Duodenal mucosa (tissue), 2 donors: ENCODE measurements around the gene TIFAB.

ENCODE experiments used
- H3K27ac ChIP-seq: one replicate; pipeline ENCODE4 v1.7.0; 2013; ENCODE audit warnings: low read depth, low read length
- H3K27me3 ChIP-seq, 2 donors: one replicate each; pipeline ENCODE4 v1.7.0; 2013; ENCODE audit warnings: low read length in 2 of 2, control low read depth in 1 of 2; ENCODE audit not compliant: insufficient read depth in 2 of 2, control insufficient read depth in 1 of 2
- H3K36me3 ChIP-seq, 2 donors: one replicate each; pipeline ENCODE4 v1.7.0; 2013; ENCODE audit warnings: low read length in 2 of 2, control low read depth in 1 of 2; ENCODE audit not compliant: insufficient read depth in 2 of 2, control insufficient read depth in 1 of 2
- H3K4me1 ChIP-seq, 2 donors: one replicate each; pipeline ENCODE4 v1.7.0; 2013; ENCODE audit warnings: low read length in 2 of 2, control low read depth in 1 of 2; ENCODE audit not compliant: insufficient read depth in 2 of 2, control insufficient read depth in 1 of 2
- H3K4me3 ChIP-seq, 2 donors: one replicate each; pipeline ENCODE4 v1.7.0; 2013; ENCODE audit warnings: low read length in 2 of 2, low read depth in 1 of 2
- H3K9ac ChIP-seq, 2 donors: one replicate each; pipeline ENCODE4 v1.7.0; 2013; ENCODE audit warnings: low read length in 2 of 2, low read depth in 1 of 2
- H3K9me3 ChIP-seq, 2 donors: one replicate each; pipeline ENCODE4 v1.7.0; 2013; ENCODE audit warnings: low read length in 2 of 2, control low read depth in 1 of 2; ENCODE audit not compliant: control insufficient read depth in 1 of 2

The TIFAB gene

GRCh38 chr5:135468541-135468940 lies 16.4 kb upstream of the TIFAB start:
- Histone ChIP-seq H3K9me3 (no peaks in the 10 kb centered on the region), H3K27me3 (peaks cover 24 to 46% of the 10 kb centered on the region in 2 donors), H3K4me1 (peaks cover 4 to 7% of the 10 kb centered on the region in 2 donors), H3K36me3 (no peaks in the 10 kb centered on the region), H3K9ac (no peak overlapping the region), H3K27ac (no peak overlapping the region), H3K4me3 (no peak overlapping the region)

DNA sequence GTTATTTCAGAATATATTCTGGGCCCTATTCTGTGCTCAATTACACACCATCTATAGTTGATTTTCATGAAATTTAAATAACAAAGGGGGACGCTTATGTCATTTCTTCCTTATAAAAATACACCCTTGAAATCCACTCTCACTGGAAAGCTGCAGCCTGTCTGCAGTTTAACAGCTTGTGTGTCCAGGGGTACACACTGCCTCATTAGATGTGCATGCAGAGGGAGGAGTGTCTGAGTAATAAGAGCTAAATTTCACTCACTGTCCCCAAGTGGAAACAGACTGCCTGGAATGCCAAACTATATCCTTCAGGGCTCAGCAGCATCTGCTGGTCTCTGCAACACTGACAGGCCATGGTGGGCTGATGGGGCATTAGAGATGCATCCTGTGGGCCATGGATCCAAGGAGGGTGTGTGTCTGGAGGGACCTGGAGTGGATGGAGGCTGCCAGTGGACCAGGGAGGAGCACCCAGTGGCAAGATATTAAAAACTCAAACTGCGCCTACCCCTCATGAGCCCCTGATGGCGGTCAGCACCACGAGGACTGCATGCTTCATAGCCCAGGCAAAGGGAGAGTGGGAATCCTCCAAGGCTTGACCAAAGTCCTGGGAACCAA lies 15.8 kb upstream of the TIFAB start:
- H3K4me3 ChIP-seq = no peak overlapping the region
- no peaks in the 10 kb centered on the region for H3K36me3 ChIP-seq
- H3K4me1 ChIP-seq = peaks cover 4 to 7% of the 10 kb centered on the region in 2 donors
- H3K9me3 ChIP-seq = no peaks in the 10 kb centered on the region
- H3K27ac ChIP-seq = no peak overlapping the region
- H3K27me3 ChIP-seq = peaks cover 23 to 45% of the 10 kb centered on the region in 2 donors
- H3K9ac ChIP-seq = no peak overlapping the region

GRCh38 chr5:135467051-135467625 lies 15.0 kb upstream of the TIFAB start:
- Histone ChIP-seq H3K4me1 (peaks cover 4 to 7% of the 10 kb centered on the region in 2 donors), H3K9ac (no peak overlapping the region)

DNA sequence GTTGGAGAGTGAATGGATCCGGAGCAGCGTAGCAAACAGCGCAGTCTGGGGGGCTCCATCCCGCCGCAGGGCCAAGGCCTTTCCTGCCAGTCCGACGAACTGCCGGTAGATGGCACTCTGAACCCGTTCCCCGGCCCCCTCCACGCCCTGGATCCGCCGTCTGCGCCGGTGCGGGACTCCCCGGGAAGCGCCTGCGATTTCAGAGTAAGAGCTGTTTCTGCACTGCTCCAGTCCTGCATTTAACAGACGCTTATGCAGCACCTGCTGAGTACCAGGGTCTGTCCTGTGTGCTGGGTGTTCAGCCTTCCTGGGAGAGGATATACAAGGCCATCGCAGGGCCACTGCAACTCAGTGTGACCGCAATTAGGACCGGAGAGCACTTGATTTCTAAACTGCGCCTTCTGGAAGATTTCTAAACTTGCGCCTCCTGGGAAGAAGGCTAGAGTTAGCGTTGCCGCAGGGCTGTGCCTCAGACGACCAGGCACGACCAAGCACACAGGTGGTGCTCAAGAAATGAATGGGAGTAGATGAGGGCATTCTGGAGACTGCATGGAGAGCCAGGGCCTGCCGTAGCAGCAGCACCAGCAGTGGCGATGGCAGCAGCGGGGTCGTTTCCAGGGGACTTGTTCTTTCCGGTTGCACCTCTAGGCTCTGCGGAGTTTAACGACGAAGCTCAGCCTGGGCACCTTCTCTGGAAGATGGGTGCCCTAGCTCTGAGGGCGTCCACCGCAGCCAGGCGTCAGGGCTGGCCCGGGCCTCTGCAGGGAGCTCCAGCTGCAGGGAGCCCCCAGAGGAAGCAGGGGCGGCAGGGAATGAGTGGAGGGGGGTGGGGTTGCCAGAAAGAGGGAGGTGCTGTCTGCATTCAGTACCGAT lies 14.3 kb upstream of the TIFAB start:
- Histone ChIP-seq H3K36me3 (no peaks in the 10 kb centered on the region), H3K27me3 (peaks cover 23 to 41% of the 10 kb centered on the region in 2 donors), H3K9ac (peak overlapping the region in 1 of 2 donors; percentile 6), H3K27ac (no peak overlapping the region), H3K4me3 (peak overlapping the region; percentile 51 to 53), H3K9me3 (no peaks in the 10 kb centered on the region), H3K4me1 (peaks cover 4 to 7% of the 10 kb centered on the region in 2 donors)

More at GRCh38 chr5:135467051-135467625, 15.0 kb upstream of the TIFAB start:
- H3K4me3 ChIP-seq = no peak overlapping the region
- no peaks in the 10 kb centered on the region for H3K9me3 ChIP-seq
- H3K36me3 ChIP-seq = no peaks in the 10 kb centered on the region
- H3K27ac ChIP-seq = no peak overlapping the region
- H3K27me3 ChIP-seq = peaks cover 23 to 43% of the 10 kb centered on the region in 2 donors

- H3K27me3 ChIP-seq = peaks cover 23 to 37% of the 10 kb centered on the region in 2 donors
These were observed 13.4 kb upstream of the TIFAB start for GRCh38 chr5:135465391-135466122.

GRCh38 chr5:135462304-135462703 lies 10.2 kb upstream of the TIFAB start:
- Histone ChIP-seq H3K4me1 (peaks cover 7 to 11% of the 10 kb centered on the region in 2 donors), H3K9me3 (no peaks in the 10 kb centered on the region), H3K4me3 (no peak overlapping the region), H3K36me3 (no peaks in the 10 kb centered on the region), H3K9ac (no peak overlapping the region), H3K27ac (no peak overlapping the region), H3K27me3 (peaks cover 20 to 25% of the 10 kb centered on the region in 2 donors)

More at GRCh38 chr5:135465391-135466122, 13.4 kb upstream of the TIFAB start:
- H3K4me3 ChIP-seq = no peak overlapping the region
- H3K9ac ChIP-seq = no peak overlapping the region
- peaks cover 4 to 7% of the 10 kb centered on the region in 2 donors for H3K4me1 ChIP-seq
- no peaks in the 10 kb centered on the region for H3K36me3 ChIP-seq
- H3K27ac ChIP-seq = no peak overlapping the region
- H3K9me3 ChIP-seq = no peaks in the 10 kb centered on the region

DNA sequence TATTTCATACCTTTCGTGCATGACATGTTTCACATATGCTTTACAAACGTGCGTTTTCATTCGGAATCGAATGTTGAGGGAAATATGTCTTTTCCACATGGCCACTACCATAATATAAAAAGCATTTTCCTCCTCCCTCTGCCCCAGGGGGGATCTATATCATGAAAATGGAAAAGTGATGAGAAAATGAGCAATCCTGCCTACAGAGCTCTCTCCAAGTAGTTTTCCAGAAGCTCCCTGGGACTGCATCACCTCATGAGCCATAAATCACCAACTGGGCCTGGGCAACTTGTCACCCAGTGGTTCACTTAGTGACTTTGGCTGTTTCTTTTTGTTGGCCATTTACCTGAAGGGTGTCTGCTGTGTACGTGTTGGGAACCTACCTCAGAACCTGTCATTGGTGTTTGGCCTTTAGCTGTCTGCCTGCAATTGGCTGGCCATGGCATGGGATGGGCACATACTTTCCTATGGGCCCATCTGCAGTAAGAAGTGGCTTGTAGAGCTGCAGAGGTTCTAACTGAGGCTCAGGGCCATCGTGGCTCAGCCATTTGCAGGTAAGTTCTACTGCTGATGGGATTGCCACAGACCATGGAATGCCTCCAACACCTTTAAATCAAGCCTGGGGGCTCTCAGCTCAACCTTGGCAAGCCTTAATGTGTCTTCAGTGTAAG lies 9.5 kb upstream of the TIFAB start:
- no peak overlapping the region for H3K27ac ChIP-seq
- H3K9ac ChIP-seq = no peak overlapping the region
- H3K36me3 ChIP-seq = no peaks in the 10 kb centered on the region
- peaks cover 15 to 24% of the 10 kb centered on the region in 2 donors for H3K27me3 ChIP-seq
- H3K4me1 ChIP-seq = peaks cover 7 to 11% of the 10 kb centered on the region in 2 donors
- no peak overlapping the region for H3K4me3 ChIP-seq
- no peaks in the 10 kb centered on the region for H3K9me3 ChIP-seq

DNA sequence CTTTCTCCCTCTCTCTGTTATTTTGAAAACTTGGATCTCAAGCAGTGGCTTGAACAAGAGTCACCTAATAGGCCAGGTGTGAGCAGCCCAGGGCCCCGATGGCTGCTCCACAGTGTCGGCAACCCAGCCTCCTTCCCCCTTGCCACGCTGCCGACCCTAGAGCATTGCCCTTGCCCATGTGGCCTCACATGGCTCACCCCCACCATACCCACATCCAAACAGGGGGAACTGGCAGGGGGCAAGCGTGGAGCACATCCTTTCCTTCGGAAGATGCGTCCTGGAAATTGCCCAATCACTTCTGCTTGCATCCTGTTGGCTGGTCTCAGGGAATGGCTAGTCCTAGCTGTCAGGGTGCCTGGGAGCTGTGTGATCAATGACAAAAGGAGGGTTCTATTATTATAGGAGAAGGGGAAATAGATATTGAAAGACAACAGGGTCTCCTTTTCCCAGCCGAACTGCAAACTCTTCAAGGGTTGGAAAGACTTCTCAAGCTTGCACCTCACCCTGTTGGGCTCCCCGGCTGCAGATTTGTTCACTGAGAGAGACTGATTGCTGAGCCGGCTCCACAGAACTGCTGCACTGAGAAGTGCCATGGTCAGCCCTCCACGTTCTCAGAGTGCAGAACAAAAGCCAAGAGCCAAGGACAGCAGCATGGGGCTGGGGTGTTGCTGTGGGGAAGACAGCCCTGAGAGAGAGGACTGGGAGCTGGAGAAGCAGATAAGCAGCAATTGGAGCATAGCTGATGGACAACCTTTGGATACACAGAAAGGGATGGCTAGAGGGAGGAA lies 8.3 kb upstream of the TIFAB start:
- Histone ChIP-seq H3K9ac (no peak overlapping the region), H3K27me3 (peaks cover 5 to 15% of the 10 kb centered on the region in 2 donors), H3K36me3 (no peaks in the 10 kb centered on the region), H3K9me3 (no peaks in the 10 kb centered on the region), H3K4me1 (peaks cover 0 to 7% of the 10 kb centered on the region in 2 donors), H3K4me3 (no peak overlapping the region), H3K27ac (no peak overlapping the region)

DNA sequence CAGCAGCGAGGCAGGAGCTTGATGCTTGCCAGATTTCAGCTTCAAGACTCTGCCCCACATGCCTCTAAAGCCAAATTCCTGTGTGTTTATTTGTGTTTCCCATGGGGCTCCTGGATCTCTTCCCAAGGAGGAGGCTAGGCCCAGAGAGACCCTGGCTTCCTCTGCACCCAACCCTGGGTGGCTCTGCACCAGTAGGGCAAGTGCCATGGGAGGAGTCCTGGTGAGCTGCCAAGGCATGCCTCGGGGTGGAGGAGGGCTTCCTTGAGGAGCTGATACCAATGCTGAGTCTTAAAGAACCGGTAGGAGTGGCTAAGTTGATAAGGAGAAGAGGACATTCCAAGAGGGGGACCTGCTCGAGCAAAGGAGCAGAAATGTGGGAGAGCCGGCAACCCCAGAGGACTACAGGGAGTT lies 6.8 kb upstream of the TIFAB start:
- Histone ChIP-seq H3K36me3 (no peaks in the 10 kb centered on the region), H3K27ac (no peak overlapping the region), H3K27me3 (peaks cover 0 to 4% of the 10 kb centered on the region in 2 donors)

More for the DNA sequence above, 6.8 kb upstream of the TIFAB start:
- peaks cover 0 to 7% of the 10 kb centered on the region in 2 donors for H3K4me1 ChIP-seq
- H3K4me3 ChIP-seq = no peak overlapping the region
- no peak overlapping the region for H3K9ac ChIP-seq
- H3K9me3 ChIP-seq = no peaks in the 10 kb centered on the region
